Pancreas (tissue), 10 donors: ENCODE measurements around the gene CSNK1E. TPM values are rescaled to one million over a fixed set of nuclear protein-coding genes. Genes with fewer than 3 reads are reported as not detected.

Experiments used
- ATAC-seq, 4 donors: fragments of 200-7000 bp; cut with Tn5 transposase; one replicate each; pipeline versions ENCODE4 v1.8.0 to v1.9.1; 2020; ENCODE audit warnings: mild to moderate bottlenecking in 4 of 4, moderate library complexity in 4 of 4
- DNase-seq, 6 donors: peaks; one replicate each; pipeline ENCODE4 v3.0.0-alpha.2; 2020
- FAIRE-seq: peaks from 2 replicates; lab custom pipeline; 2012; peaks lifted over from hg19 to GRCh38; lab: Jason Lieb, UNC
- H3K27ac ChIP-seq, 4 donors: fragments of 200-600 bp; sonication (generic); 1 replicate in 3 of 4; 2 replicates in 1 of 4; pipeline versions ENCODE4 v1.5.0 to v1.8.0; 2020
- H3K27me3 ChIP-seq, 4 donors: fragments of 200-600 bp; one replicate each; pipeline ENCODE4 v1.8.0; 2021
- H3K36me3 ChIP-seq, 3 donors: fragments of 200-600 bp; sonication (generic) in 1 of 3; one replicate each; pipeline versions ENCODE4 v1.5.0 to v1.8.0; 2020 to 2021
- H3K4me1 ChIP-seq, 3 donors: fragments of 200-600 bp; one replicate each; pipeline ENCODE4 v1.8.0; 2021
- H3K4me3 ChIP-seq, 4 donors: fragments of 200-600 bp; sonication (generic) in 2 of 4; one replicate each; pipeline versions ENCODE4 v1.5.0 to v1.8.0; 2020 to 2021
- H3K9me3 ChIP-seq, 4 donors: fragments of 200-600 bp; one replicate each; pipeline ENCODE4 v1.8.0; 2021
- WGBS, 2 donors: extraction: QIAGEN DNeasy Blood & Tissue Kit; methylation state at CpG; one replicate each; pipeline ENCODE4 v1.1.7; 2013; 5-methylcytosine and 5-hydroxymethylcytosine counted together
- intact Hi-C, 3 donors: fragments of 100-400 bp; cut with DNase I; formaldehyde crosslinking; loops; one replicate each; pipeline versions ENCODE4 v1.11.1 to v1.14.2; 2022
- polyA plus RNA-seq, 2 donors: library from polyadenylated mRNA; stranded (reverse); fragments of 200-250 nt; gene quantifications; one replicate each; pipeline ENCODE4 v1.2.3, GENCODE V29; 2013
- total RNA-seq, 6 donors: library from RNA; stranded (reverse); fragmentation: NEBNext Ultra II Directional in 4 of 6; extraction: Animal tissue kit (Norgen Biotek cat#: 25700) in 4 of 6; gene quantifications; one replicate each; pipeline versions ENCODE4 v1.2.1 to v1.2.4, GENCODE V29; 2021 to 2023
- TF ChIP-seq, protein P1 (sequence below), 4 donors: fragments of 200-600 bp; sonication (generic) in 3 of 4; IDR thresholded peaks; one replicate each; pipeline versions ENCODE4 v1.5.0 to v1.8.0; 2021; ENCODE audit warnings: antibody characterized with exemption in 4 of 4
- donor health status: healthy with polysubstance abuse.
- donor health status: DM: no; HTN: no; CAD: no; lungs with moderate emphysema.
- donor health status: DM: no; HTN: no; CAD: no.
- donor health status: control.
- donor health status: control.
- donor health status: Bipolar disorder and iron deficiency.
- donor health status: DM: yes; HTN: yes; CAD: no.
- donor health status: DM: no; HTN: no; CAD: no.
- donor health status: DM: no; HTN: no; CAD: no.
- donor health status: DM: yes; HTN: yes; CAD: no.

CSNK1E gene
- total and polyA plus RNA-seq, 8 donors = 52.7 to 115 (median 61.7) TPM

DNA sequence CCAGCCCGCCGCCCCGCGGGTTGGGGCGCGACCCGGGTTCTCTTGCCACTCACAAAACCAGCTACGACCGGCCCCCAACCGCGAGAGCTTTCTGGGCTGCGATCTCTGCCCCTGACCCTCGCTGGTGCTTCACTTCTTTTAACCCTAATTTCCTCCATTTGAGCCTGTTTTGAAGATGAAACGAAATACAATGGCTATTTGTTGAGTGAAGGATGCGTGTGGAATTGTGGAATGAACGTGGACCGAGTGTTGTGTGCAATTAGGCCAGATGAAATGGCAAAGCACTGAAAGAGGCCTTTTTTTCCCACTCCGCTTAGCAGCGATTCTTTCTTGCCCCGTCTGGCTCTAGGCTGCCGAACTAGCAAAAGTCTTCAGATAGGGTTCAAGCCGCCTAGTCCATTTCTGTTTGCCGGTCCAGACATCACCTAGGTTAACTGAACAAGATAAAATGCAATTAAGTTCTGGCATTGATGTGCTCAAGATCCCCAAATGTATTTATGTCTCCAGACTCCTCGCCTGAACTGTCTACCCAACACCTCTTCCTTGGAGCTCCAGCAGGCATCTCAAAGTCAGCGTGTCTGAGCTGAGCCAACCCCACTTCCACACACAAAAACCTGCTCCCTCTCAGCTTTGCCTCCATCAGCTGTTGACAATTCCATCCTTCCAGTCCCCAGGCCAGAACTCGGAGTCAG, 44.0 kb downstream of the CSNK1E start:
- 13 to 14% methylated on average over 26 of the region's 26 CpGs for WGBS, 2 donors
- intact Hi-C loops = no loop called here
- Histone ChIP-seq H3K36me3 (no peaks in the 10 kb centered on the region), H3K4me3 (peak overlapping the region; percentile 90 to 99 (median 96)), H3K9me3 (no peaks in the 10 kb centered on the region), H3K27ac (peak overlapping the region; percentile 63 to 87 (median 84)), H3K27me3 (no peaks in the 10 kb centered on the region), H3K4me1 (peaks cover 0 to 6% (median 4%) of the 10 kb centered on the region in 3 donors)
- peak in 3 of 4 donors; percentile 1 to 15 (median 12) for ATAC-seq
- no peak for FAIRE-seq
- TF ChIP-seq, protein P1, sequence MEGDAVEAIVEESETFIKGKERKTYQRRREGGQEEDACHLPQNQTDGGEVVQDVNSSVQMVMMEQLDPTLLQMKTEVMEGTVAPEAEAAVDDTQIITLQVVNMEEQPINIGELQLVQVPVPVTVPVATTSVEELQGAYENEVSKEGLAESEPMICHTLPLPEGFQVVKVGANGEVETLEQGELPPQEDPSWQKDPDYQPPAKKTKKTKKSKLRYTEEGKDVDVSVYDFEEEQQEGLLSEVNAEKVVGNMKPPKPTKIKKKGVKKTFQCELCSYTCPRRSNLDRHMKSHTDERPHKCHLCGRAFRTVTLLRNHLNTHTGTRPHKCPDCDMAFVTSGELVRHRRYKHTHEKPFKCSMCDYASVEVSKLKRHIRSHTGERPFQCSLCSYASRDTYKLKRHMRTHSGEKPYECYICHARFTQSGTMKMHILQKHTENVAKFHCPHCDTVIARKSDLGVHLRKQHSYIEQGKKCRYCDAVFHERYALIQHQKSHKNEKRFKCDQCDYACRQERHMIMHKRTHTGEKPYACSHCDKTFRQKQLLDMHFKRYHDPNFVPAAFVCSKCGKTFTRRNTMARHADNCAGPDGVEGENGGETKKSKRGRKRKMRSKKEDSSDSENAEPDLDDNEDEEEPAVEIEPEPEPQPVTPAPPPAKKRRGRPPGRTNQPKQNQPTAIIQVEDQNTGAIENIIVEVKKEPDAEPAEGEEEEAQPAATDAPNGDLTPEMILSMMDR (IDR thresholded peaks at IDR 0.05) = no peak
- no peak for DNase-seq

DNA sequence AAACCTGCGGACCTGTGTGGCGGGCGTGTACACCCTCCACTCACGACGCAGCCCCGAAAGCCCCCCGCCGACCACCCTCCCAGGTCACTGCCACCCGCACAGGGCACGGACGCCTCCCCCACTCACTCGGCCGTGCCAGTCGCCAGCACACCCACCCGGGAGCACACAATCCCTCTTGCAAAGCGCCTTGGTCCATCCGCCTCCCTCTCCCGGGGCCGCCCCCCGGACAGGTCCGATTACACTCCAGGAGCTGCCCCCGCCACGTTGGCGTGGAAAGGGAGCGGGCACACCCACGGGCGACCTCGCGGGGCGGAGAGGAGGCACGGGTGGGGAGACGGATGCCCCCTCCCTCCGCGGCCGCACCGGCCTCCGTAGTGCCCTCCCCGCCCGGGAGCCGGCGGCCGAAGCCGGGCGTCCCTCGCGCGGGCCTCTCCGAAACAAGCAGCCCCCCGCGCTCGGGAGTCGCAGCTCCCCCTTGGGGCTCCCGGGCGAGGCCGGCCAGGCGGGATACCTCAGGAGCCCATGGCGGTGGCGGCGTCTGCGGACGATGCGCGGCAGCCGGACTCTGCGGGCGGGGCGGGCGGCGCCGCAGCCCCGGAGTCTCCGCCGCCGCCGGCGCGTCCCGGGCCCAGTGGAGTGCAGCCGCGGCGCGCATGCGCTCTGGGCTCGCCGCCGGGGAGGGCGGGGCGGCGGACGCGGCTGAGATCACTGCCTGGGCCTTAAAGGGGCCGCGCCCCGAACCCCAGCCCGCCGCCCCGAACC, 44.7 kb downstream of the CSNK1E start, which contains the start of gene TMEM184B:
TMEM184B (minus strand) TSS at position 638 of the 762 bp plus-strand sequence. CDS start 25,049 bp downstream, outside the sequence.
- H3K4me1 ChIP-seq = peaks cover 0 to 6% (median 4%) of the 10 kb centered on the region in 3 donors

DNA sequence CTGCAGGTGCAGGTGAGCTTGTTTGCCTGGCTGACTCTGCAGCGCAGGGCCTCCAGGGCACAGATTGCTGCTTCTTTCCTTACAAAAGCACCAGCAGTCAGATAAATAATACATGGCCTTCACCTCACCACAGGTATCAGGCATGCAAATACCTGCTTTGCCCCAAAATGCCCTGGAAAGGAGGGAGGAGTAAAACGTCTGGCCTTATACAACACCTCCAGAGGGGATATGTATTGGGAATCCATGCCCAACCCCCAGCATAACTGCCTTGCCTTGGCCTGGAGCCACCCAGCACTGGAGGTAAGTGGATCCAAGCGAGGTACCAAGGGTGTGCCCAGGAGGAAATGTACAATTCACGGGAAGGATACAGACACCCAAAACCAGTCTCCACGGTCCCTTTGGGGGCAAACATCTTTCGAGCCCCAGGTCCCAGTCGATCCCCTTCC, 45.3 kb downstream of the CSNK1E start:
- no peaks in the 10 kb centered on the region for H3K36me3 ChIP-seq
- FAIRE-seq (no peak), ATAC-seq (peak; percentile 67 to 79 (median 75)), DNase-seq (peak in 5 of 6 donors; percentile 61 to 74 (median 65))
- TF ChIP-seq, protein P1 (IDR thresholded peaks at IDR 0.05) = no peak
- no peaks in the 10 kb centered on the region for H3K9me3 ChIP-seq
- intact Hi-C loops = no loop called here
- no peaks in the 10 kb centered on the region for H3K27me3 ChIP-seq
- WGBS, 2 donors = 2% methylated on average over 7 of the region's 7 CpGs
- peak overlapping the region; percentile 90 to 99 (median 96) for H3K4me3 ChIP-seq
- H3K27ac ChIP-seq = peak overlapping the region; percentile 63 to 87 (median 78)
- H3K4me1 ChIP-seq = peaks cover 0 to 6% (median 4%) of the 10 kb centered on the region in 3 donors

More for the DNA sequence above, 44.7 kb downstream of the CSNK1E start, which contains the start of gene TMEM184B:
- intact Hi-C loops = no loop called here
- TF ChIP-seq, protein P1 (IDR thresholded peaks at IDR 0.05) = no peak
- no peaks in the 10 kb centered on the region for H3K36me3 ChIP-seq
- H3K27ac ChIP-seq = peak within 1 kb of the TSS; percentile 63 to 87 (median 84)
- FAIRE-seq (no peak), ATAC-seq (peak; percentile 90 to 96 (median 94)), DNase-seq (peak; percentile 68 to 94 (median 82))
- no peaks in the 10 kb centered on the region for H3K27me3 ChIP-seq
- H3K9me3 ChIP-seq = no peaks in the 10 kb centered on the region
- peak within 1 kb of the TSS; percentile 90 to 99 (median 96) for H3K4me3 ChIP-seq
- 0% methylated on average over 70 to 97 of the region's 97 CpGs for WGBS, 2 donors

DNA sequence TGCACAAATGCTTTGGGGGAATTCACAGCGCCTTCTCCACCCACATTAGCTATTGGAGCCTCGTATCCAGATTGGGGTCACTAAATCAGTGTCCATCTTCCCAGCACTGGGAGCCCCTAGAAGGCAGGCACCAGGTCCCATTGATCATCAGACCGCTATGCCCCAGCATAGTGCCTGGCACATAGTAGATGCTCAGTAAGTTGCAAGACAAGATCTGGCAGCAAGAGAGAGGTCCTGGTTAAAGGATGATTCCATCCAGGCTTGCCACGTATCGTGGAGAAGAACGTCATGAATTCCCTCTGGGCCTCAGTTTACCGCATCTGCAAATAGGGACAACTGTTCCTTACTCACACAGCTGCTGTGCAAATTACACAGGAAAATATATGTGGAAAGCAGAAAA, 46.1 kb downstream of the CSNK1E start:
- TF ChIP-seq, protein P1 (IDR thresholded peaks at IDR 0.05) = no peak
- ATAC-seq = no peak
- H3K4me1 ChIP-seq = peaks cover 0 to 12% (median 6%) of the 10 kb centered on the region in 3 donors

More for the DNA sequence above, 46.1 kb downstream of the CSNK1E start:
- intact Hi-C loops = no loop called here
- H3K4me3 ChIP-seq = peak overlapping the region in 1 of 4 donors; percentile 99
- H3K36me3 ChIP-seq = no peaks in the 10 kb centered on the region
- H3K27me3 ChIP-seq = no peaks in the 10 kb centered on the region
- H3K9me3 ChIP-seq = no peaks in the 10 kb centered on the region
- no peak overlapping the region for H3K27ac ChIP-seq
- WGBS, 2 donors = 80 to 83% methylated on average over 7 of the region's 7 CpGs
- FAIRE-seq (no peak), DNase-seq (no peak)
